MM.1S (cell line): Measurements from ENCODE around the gene SLC18A3.

ENCODE experiments used
- DNase-seq: peaks from one replicate; pipeline ENCODE4 v3.0.0-alpha.2; 2015
- H2AFZ ChIP-seq: fragments of 300-600 bp; sonication (generic); 2 replicates; pipeline ENCODE4 v1.6.0; 2016; ENCODE audit warnings: antibody characterized with exemption, low read length
- H3F3A ChIP-seq: fragments of 300-600 bp; sonication (generic); 2 replicates; pipeline ENCODE4 v1.6.1; 2016; ENCODE audit warnings: mild to moderate bottlenecking, antibody characterized with exemption, low read length, moderate library complexity, mixed read lengths; ENCODE audit not compliant: insufficient read depth
- H3K27ac ChIP-seq: fragments of 300-600 bp; sonication (generic); 2 replicates; pipeline ENCODE4 v1.5.1; 2016; ENCODE audit warnings: mild to moderate bottlenecking, low read length
- H3K27me3 ChIP-seq: fragments of 300-600 bp; sonication (generic); replicated peaks from 2 replicates; pipeline ENCODE4 v1.6.0; 2016; ENCODE audit warnings: low read length; ENCODE audit not compliant: insufficient read depth
- H3K36me3 ChIP-seq: fragments of 300-600 bp; sonication (generic); replicated peaks from 2 replicates; pipeline ENCODE4 v1.6.1; 2016; ENCODE audit warnings: mild to moderate bottlenecking, low read length, mixed read lengths; ENCODE audit not compliant: insufficient read depth
- H3K4me1 ChIP-seq: fragments of 300-600 bp; sonication (generic); 2 replicates; pipeline ENCODE4 v1.6.1; 2016; ENCODE audit warnings: low read length, mixed read lengths
- H3K4me2 ChIP-seq: fragments of 300-600 bp; sonication (generic); 2 replicates; pipeline ENCODE4 v1.6.0; 2016; ENCODE audit warnings: low read depth, low read length
- H3K4me3 ChIP-seq: fragments of 300-600 bp; sonication (generic); 2 replicates; pipeline ENCODE4 v1.5.1; 2016; ENCODE audit warnings: low read length, mixed read lengths
- H3K79me2 ChIP-seq: fragments of 300-600 bp; sonication (generic); 2 replicates; pipeline ENCODE4 v1.6.1; 2016; ENCODE audit warnings: mixed run types, low read length, mixed read lengths
- H3K9ac ChIP-seq: fragments of 300-600 bp; sonication (generic); 2 replicates; pipeline ENCODE4 v1.6.1; 2016; ENCODE audit warnings: low read length, mixed read lengths
- H3K9me2 ChIP-seq: fragments of 300-600 bp; sonication (generic); replicated peaks from 2 replicates; pipeline ENCODE4 v1.6.1; 2016; ENCODE audit warnings: mild to moderate bottlenecking, low read length, mixed read lengths; ENCODE audit not compliant: insufficient read depth
- H3K9me3 ChIP-seq: fragments of 300-600 bp; sonication (generic); replicated peaks from 2 replicates; pipeline ENCODE4 v1.6.1; 2016; ENCODE audit warnings: mild to moderate bottlenecking, low read length, mixed read lengths; ENCODE audit not compliant: insufficient read depth
- H4K20me1 ChIP-seq: fragments of 300-600 bp; sonication (generic); 2 replicates; pipeline ENCODE4 v1.6.1; 2016; ENCODE audit warnings: mild to moderate bottlenecking, low read length, moderate library complexity, mixed read lengths; ENCODE audit not compliant: insufficient read depth
- CTCF ChIP-seq: fragments of 300-600 bp; sonication (generic); IDR thresholded peaks from 2 replicates; pipeline ENCODE4 v1.5.1; 2016; ENCODE audit warnings: antibody characterized with exemption, low read length, mixed read lengths
- EZH2 ChIP-seq: fragments of 300-600 bp; sonication (generic); optimal IDR thresholded peaks from 2 replicates; pipeline ENCODE3; 2017; ENCODE audit warnings: low read depth, mild to moderate bottlenecking, antibody characterized with exemption, low read length, mixed read lengths
- EZH2phosphoT487 ChIP-seq: fragments of 300-600 bp; sonication (generic); IDR thresholded peaks from 2 replicates; pipeline ENCODE4 v1.6.1; 2018; ENCODE audit warnings: antibody characterized with exemption, low read length

Gene SLC18A3

GRCh38 chr10:49628599-49628998 is 18.5 kb downstream of the SLC18A3 start:
- no peaks in the 10 kb centered on the region for H3K9me2 ChIP-seq
- TF ChIP-seq EZH2phosphoT487: no peak
- no peak for TF ChIP-seq EZH2
- no peak for TF ChIP-seq CTCF
- no peak for DNase-seq
- H2AFZ ChIP-seq: no peak overlapping the region
- no peak overlapping the region for H3K27ac ChIP-seq
- H3F3A ChIP-seq: no peaks in the 10 kb centered on the region
- H4K20me1 ChIP-seq: no peaks in the 10 kb centered on the region
- no peak overlapping the region for H3K4me3 ChIP-seq
- H3K79me2 ChIP-seq: no peaks in the 10 kb centered on the region
- no peaks in the 10 kb centered on the region for H3K36me3 ChIP-seq
- H3K9me3 ChIP-seq: no peaks in the 10 kb centered on the region
- H3K27me3 ChIP-seq: no peaks in the 10 kb centered on the region
- no peak overlapping the region for H3K4me2 ChIP-seq
- H3K4me1 ChIP-seq: no peaks in the 10 kb centered on the region
- H3K9ac ChIP-seq: no peak overlapping the region

GRCh38 chr10:49629431-49629881 is 19.3 kb downstream of the SLC18A3 start:
- no peaks in the 10 kb centered on the region for H3K9me2 ChIP-seq
- no peaks in the 10 kb centered on the region for H4K20me1 ChIP-seq
- H3K4me3 ChIP-seq: no peak overlapping the region
- H3K36me3 ChIP-seq: no peaks in the 10 kb centered on the region
- DNase-seq: no peak
- no peaks in the 10 kb centered on the region for H3K79me2 ChIP-seq
- no peak overlapping the region for H3K27ac ChIP-seq
- H3K9ac ChIP-seq: no peak overlapping the region
- H3K4me2 ChIP-seq: no peak overlapping the region
- H3K4me1 ChIP-seq: no peaks in the 10 kb centered on the region
- H3K9me3 ChIP-seq: no peaks in the 10 kb centered on the region
- no peaks in the 10 kb centered on the region for H3K27me3 ChIP-seq
- no peaks in the 10 kb centered on the region for H3F3A ChIP-seq
- no peak for TF ChIP-seq CTCF
- no peak for TF ChIP-seq EZH2phosphoT487
- no peak for TF ChIP-seq EZH2
- no peak overlapping the region for H2AFZ ChIP-seq

DNA sequence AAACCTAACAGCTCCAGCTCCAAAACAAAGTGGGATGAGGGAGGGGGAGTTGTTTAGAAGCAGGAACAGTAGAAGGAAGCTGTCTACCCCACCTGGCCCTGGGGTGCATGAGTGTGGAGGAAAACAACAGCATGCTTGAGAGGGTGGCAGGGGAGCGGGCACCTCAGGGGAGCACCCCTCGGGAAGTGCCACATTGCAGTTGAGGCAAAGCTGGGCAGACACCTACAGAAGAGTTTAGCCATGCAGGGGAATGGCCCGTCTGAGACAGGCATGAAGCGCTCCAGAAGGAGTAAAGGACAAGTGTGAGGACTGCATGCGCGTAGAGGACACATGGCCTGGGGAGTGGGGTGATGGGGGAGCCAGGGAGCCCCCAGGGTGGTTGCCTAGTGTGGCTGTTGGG is 21.9 kb downstream of the SLC18A3 start:
- Histone ChIP-seq H3K79me2 (no peaks in the 10 kb centered on the region), H3K27ac (no peak overlapping the region), H3K36me3 (no peaks in the 10 kb centered on the region), H3K4me1 (no peaks in the 10 kb centered on the region), H3K9me2 (no peaks in the 10 kb centered on the region), H3K4me2 (no peak overlapping the region), H3K9ac (no peak overlapping the region), H3K27me3 (no peaks in the 10 kb centered on the region), H4K20me1 (no peaks in the 10 kb centered on the region), H3F3A (no peaks in the 10 kb centered on the region), H3K4me3 (no peak overlapping the region), H3K9me3 (no peaks in the 10 kb centered on the region), H2AFZ (no peak overlapping the region)
- no peak for DNase-seq
- TF ChIP-seq CTCF: no peak
- TF ChIP-seq EZH2phosphoT487: no peak
- TF ChIP-seq EZH2: no peak
